ENCODE measurements around the gene SERPINE1.

- no peak for TF ChIP-seq CTCF (IDR thresholded peaks at IDR 0.05; ENCODE audit: low read length)
- no peak for TF ChIP-seq EZH2 (optimal IDR thresholded peaks at IDR 0.05; ENCODE audit: low read depth, low read length)
These were observed 3.8 kb upstream of the SERPINE1 start for GRCh38 chr7:101122933-101123702.
